Smooth muscle cell (in vitro differentiated cells): ENCODE results near the gene CEMIP. TPM values are rescaled to one million over a fixed set of nuclear protein-coding genes. Genes with fewer than 3 reads are reported as not detected.

Experiments used
- DNase-seq: peaks from one replicate; lab custom pipeline; 2025; ENCODE audit not compliant: unreplicated experiment; lab: John Stamatoyannopoulos, UW
- H2AFZ ChIP-seq: fragments of 200-600 bp; sonication (generic); 2 replicates; pipeline ENCODE4 v1.6.0; 2016; ENCODE audit warnings: antibody characterized with exemption, low read depth, mild to moderate bottlenecking
- H3F3A ChIP-seq: fragments of 200-600 bp; sonication (generic); 2 replicates; pipeline ENCODE4 v1.6.0; 2017; ENCODE audit warnings: antibody characterized with exemption, low read depth
- H3K27ac ChIP-seq: fragments of 200-600 bp; sonication (generic); 2 replicates; pipeline ENCODE4 v1.5.1; 2016; ENCODE audit warnings: low read depth, mild to moderate bottlenecking
- H3K27me3 ChIP-seq: fragments of 200-600 bp; sonication (generic); 2 replicates; pipeline ENCODE4 v1.6.1; 2016; ENCODE audit warnings: low read depth, mild to moderate bottlenecking
- H3K36me3 ChIP-seq: fragments of 200-600 bp; sonication (generic); 2 replicates; pipeline ENCODE4 v1.5.1; 2016; ENCODE audit warnings: low read depth
- H3K4me1 ChIP-seq: fragments of 200-600 bp; sonication (generic); 2 replicates; pipeline ENCODE4 v1.5.1; 2016; ENCODE audit warnings: low read depth
- H3K4me2 ChIP-seq: fragments of 200-600 bp; sonication (generic); 2 replicates; pipeline ENCODE4 v1.6.0; 2016; ENCODE audit warnings: mild to moderate bottlenecking
- H3K4me3 ChIP-seq: fragments of 200-600 bp; sonication (generic); 2 replicates; pipeline ENCODE4 v1.5.1; 2016; ENCODE audit warnings: mild to moderate bottlenecking
- H3K79me2 ChIP-seq: fragments of 200-600 bp; sonication (generic); 2 replicates; pipeline ENCODE4 v1.6.0; 2016; ENCODE audit warnings: low read depth, mild to moderate bottlenecking
- H3K9ac ChIP-seq: fragments of 200-600 bp; sonication (generic); 2 replicates; pipeline ENCODE4 v1.6.0; 2016; ENCODE audit warnings: low read depth
- H3K9me3 ChIP-seq: fragments of 200-600 bp; sonication (generic); replicated peaks from 2 replicates; pipeline ENCODE4 v1.5.1; 2016; ENCODE audit warnings: low read depth
- H4K20me1 ChIP-seq: fragments of 200-600 bp; sonication (generic); 2 replicates; pipeline ENCODE4 v1.6.0; 2016; ENCODE audit warnings: low read depth
- whole genome bisulfite sequencing: methylation state at CpG from one replicate; pipeline ENCODE4 v1.1.7; 2016; ENCODE audit warnings: low lambda C conversion rate; 5-methylcytosine and 5-hydroxymethylcytosine counted together
- polyA plus RNA-seq: library from polyadenylated mRNA; unstranded; fragments of >200 nt; fragmentation: Nextera tagmentation; extraction: Ambion mirVana; gene quantifications from 2 replicates; pipeline ENCODE4 v1.2.1, GENCODE V29; 2016
- total RNA-seq: library from RNA; depleted of rRNA; stranded (reverse); fragments of >200 nt; gene quantifications from 2 replicates; pipeline ENCODE4 v1.2.3, GENCODE V29; 2014
- TF ChIP-seq, protein P1 (sequence below): fragments of 200-600 bp; sonication (generic); IDR thresholded peaks from 2 replicates; pipeline ENCODE4 v1.5.1; 2017; ENCODE audit warnings: borderline replicate concordance, mild to moderate bottlenecking, antibody characterized with exemption; ENCODE audit not compliant: insufficient read depth, poor library complexity, severe bottlenecking

The CEMIP gene
- total and polyA plus RNA-seq, 2 experiments from 2014 or later, result 1.9 TPM

DNA sequence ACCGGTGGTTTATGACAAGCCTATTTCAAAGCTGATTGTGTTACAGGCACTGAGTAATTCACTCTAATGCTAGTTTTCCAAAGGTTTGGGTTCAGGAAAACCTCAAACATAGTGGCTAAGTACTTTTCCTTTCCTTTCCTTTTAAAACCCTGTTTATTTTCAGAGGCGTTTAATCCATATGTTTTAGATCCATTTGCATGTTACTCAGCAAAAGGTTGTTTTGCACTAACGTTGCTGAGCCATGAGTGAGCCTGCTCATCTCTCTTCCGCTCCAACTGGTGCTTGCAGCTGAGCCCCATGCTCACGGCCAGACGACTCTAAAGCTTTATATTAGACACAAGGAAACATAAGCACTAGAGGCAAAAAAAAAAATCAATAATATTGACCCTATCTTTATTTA lies 9.4 kb downstream of the CEMIP start:
- Histone ChIP-seq H3K36me3 (no peaks in the 10 kb centered on the region), H3K79me2 (no peaks in the 10 kb centered on the region), H3K9ac (no peak overlapping the region), H3K27me3 (peaks cover 9% of the 10 kb centered on the region), H4K20me1 (no peaks in the 10 kb centered on the region), H3K4me3 (no peak overlapping the region), H3F3A (no peaks in the 10 kb centered on the region), H3K4me1 (no peaks in the 10 kb centered on the region), H2AFZ (no peak overlapping the region), H3K9me3 (no peaks in the 10 kb centered on the region), H3K27ac (peak overlapping the region; percentile 52), H3K4me2 (peak overlapping the region; percentile 45)
- DNase-seq, result no peak
- TF ChIP-seq, protein P1, sequence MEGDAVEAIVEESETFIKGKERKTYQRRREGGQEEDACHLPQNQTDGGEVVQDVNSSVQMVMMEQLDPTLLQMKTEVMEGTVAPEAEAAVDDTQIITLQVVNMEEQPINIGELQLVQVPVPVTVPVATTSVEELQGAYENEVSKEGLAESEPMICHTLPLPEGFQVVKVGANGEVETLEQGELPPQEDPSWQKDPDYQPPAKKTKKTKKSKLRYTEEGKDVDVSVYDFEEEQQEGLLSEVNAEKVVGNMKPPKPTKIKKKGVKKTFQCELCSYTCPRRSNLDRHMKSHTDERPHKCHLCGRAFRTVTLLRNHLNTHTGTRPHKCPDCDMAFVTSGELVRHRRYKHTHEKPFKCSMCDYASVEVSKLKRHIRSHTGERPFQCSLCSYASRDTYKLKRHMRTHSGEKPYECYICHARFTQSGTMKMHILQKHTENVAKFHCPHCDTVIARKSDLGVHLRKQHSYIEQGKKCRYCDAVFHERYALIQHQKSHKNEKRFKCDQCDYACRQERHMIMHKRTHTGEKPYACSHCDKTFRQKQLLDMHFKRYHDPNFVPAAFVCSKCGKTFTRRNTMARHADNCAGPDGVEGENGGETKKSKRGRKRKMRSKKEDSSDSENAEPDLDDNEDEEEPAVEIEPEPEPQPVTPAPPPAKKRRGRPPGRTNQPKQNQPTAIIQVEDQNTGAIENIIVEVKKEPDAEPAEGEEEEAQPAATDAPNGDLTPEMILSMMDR, result no peak
- 47% methylated on average over 6 of the region's 6 CpGs for WGBS

DNA sequence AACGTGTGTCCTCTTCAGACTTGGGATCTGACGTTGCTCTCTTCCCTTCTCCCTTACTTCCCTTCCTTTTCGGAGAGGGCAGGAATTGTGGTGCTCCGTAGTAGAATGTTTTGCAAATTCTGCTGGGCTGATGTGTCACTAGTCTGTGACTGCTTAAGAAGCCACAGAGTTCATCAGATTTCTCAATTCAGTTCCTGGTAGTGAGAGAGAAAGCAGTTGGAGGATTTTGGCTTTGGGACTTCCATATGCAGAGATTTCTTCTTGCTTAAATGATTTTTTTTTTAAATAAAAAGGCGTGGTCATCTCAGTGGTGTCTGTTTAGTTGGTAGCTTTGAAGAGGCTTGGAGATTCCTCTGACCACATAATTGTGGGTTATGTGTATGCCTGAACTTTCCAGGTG lies 10.1 kb downstream of the CEMIP start:
- H2AFZ ChIP-seq, result no peak overlapping the region
- 41% methylated on average over 5 of the region's 5 CpGs for WGBS
- no peak overlapping the region for H3K4me3 ChIP-seq
- peak overlapping the region; percentile 45 for H3K4me2 ChIP-seq
- TF ChIP-seq, protein P1, result no peak
- peak overlapping the region; percentile 52 for H3K27ac ChIP-seq
- peaks cover 10% of the 10 kb centered on the region for H3K27me3 ChIP-seq
- H3K9me3 ChIP-seq, result no peaks in the 10 kb centered on the region
- H3K4me1 ChIP-seq, result no peaks in the 10 kb centered on the region
- no peak overlapping the region for H3K9ac ChIP-seq
- DNase-seq, result no peak
- H3F3A ChIP-seq, result no peaks in the 10 kb centered on the region
- H4K20me1 ChIP-seq, result no peaks in the 10 kb centered on the region
- no peaks in the 10 kb centered on the region for H3K36me3 ChIP-seq
- H3K79me2 ChIP-seq, result no peaks in the 10 kb centered on the region

DNA sequence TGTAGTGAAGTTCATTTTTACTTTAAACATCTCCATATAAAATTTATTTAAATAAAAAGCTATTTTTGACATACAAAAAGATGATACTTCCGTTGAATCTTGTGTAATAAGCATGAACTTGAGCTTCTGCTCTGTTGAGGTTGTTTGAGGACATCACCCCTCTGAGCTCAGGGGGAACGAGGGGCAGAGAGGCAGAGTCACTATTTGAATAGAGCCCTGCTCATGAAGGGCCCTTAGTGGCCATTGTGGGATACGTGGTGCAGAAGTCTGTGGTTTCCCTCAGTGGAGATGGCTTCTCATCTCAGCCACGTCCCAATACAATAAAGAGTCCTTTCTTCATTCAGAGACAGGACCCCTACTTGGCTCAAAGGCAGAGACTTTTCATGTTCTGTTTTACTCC lies 10.6 kb downstream of the CEMIP start:
- Histone ChIP-seq H3K79me2 (no peaks in the 10 kb centered on the region), H3K4me1 (no peaks in the 10 kb centered on the region), H3K27ac (peak overlapping the region; percentile 52), H3K9ac (no peak overlapping the region), H3K4me2 (peak overlapping the region; percentile 45), H3F3A (no peaks in the 10 kb centered on the region), H3K9me3 (no peaks in the 10 kb centered on the region), H3K27me3 (peaks cover 10% of the 10 kb centered on the region), H3K4me3 (no peak overlapping the region), H4K20me1 (no peaks in the 10 kb centered on the region), H3K36me3 (no peaks in the 10 kb centered on the region), H2AFZ (no peak overlapping the region)
- WGBS, result 82% methylated on average over 4 of the region's 4 CpGs
- no peak for DNase-seq
- TF ChIP-seq, protein P1, result no peak

DNA sequence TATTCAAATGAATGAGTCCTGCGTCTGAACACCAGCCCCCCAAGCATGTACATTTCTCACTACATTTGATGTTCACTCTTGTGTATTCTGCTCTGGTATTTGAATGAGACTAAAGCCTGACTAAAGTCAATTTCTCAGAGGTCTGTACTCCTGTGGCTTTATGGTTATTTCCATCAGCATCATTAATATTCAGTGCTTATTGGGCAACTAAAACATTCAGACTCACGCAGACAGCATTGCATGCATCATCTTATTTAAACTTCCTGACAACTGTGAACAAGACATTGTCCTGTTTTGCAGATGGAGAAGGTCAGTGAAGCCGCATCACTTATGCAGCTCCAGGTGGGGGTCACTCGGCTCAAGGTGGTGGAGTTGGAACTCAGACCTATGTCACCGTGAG lies 11.1 kb downstream of the CEMIP start:
- Histone ChIP-seq H3K27me3 (peaks cover 10% of the 10 kb centered on the region), H3K79me2 (no peaks in the 10 kb centered on the region), H3K4me1 (no peaks in the 10 kb centered on the region), H4K20me1 (no peaks in the 10 kb centered on the region), H3K4me3 (no peak overlapping the region), H3K27ac (no peak overlapping the region), H3K9me3 (no peaks in the 10 kb centered on the region), H2AFZ (no peak overlapping the region), H3K4me2 (no peak overlapping the region), H3K36me3 (no peaks in the 10 kb centered on the region), H3K9ac (no peak overlapping the region), H3F3A (no peaks in the 10 kb centered on the region)
- 91% methylated on average over 5 of the region's 5 CpGs for WGBS
- DNase-seq, result no peak
- TF ChIP-seq, protein P1, result no peak
